A549 (cell line): ENCODE measurements around the gene KANSL1. TPM values are rescaled to one million over a fixed set of nuclear protein-coding genes. Genes with fewer than 3 reads are reported as not detected.

Experiments used
- ATAC-seq, 2 experiments: fragments of 200-7000 bp in 1 of 2; fragments of >200 bp in 1 of 2; cut with Nextera tagmentation in 1 of 2; cut with Tn5 transposase in 1 of 2; 3 replicates each; pipeline versions ENCODE4 v1.8.0 to v1.9.1; 2018 to 2020; ENCODE audit warnings: mild to moderate bottlenecking in 1 of 2, moderate library complexity in 1 of 2
- CTCF ChIA-PET: fragments of 300-600 bp; sonication (Branson Sonifier 250); formaldehyde crosslinking; extraction: SDS; loops from one replicate; lab custom pipeline; 2021; ENCODE audit warnings: antibody characterized with exemption, inconsistent platforms; lab: Yijun Ruan, JAX
- POLR2A ChIA-PET: fragments of 350-600 bp; formaldehyde crosslinking; extraction: SDS; loops from one replicate; lab custom pipeline; 2021; ENCODE audit warnings: antibody characterized with exemption, inconsistent platforms; lab: Yijun Ruan, JAX
- DNase-seq, 2 experiments: peaks; one replicate each; pipeline versions ENCODE4 v3.0.0 to v3.0.0-alpha.2; 2011 to 2016; ENCODE audit warnings: low read depth in 1 of 2, low spot score in 1 of 2
- FAIRE-seq: peaks from 2 replicates; lab custom pipeline; 2011; peaks lifted over from hg19 to GRCh38; lab: Jason Lieb, UNC
- H3K27ac ChIP-seq, 2 experiments: fragments of >200 bp; sonication (Bioruptor Twin); formaldehyde crosslinking; 3 replicates each; pipeline ENCODE4 v1.5.1; 2016 to 2017
- H3K4me1 ChIP-seq: fragments of >200 bp; sonication (Bioruptor Twin); formaldehyde crosslinking; 3 replicates; pipeline ENCODE4 v1.6.1; 2016
- H3K4me2 ChIP-seq: fragments of >200 bp; sonication (Bioruptor Twin); formaldehyde crosslinking; 3 replicates; pipeline ENCODE4 v1.6.1; 2016
- H3K4me3 ChIP-seq: fragments of >200 bp; sonication (Bioruptor Twin); formaldehyde crosslinking; 3 replicates; pipeline ENCODE4 v1.5.1; 2016
- H3K9me3 ChIP-seq: fragments of >200 bp; sonication (Bioruptor Twin); formaldehyde crosslinking; 3 replicates; pipeline ENCODE4 v1.6.1; 2016
- E2F6 ChIP-seq: IDR thresholded peaks from 2 replicates; pipeline ENCODE4 v1.6.1; 2012; ENCODE audit warnings: low read depth, borderline replicate concordance
- EHF ChIP-seq: fragments of 250-450 bp; sonication (Bioruptor Pico); IDR thresholded peaks from 2 replicates; pipeline ENCODE4 v1.5.0; 2020; ENCODE audit warnings: mild to moderate bottlenecking
- HDAC2 ChIP-seq: fragments of 200-600 bp; sonication (generic); IDR thresholded peaks from 2 replicates; pipeline ENCODE4 v1.6.1; 2016
- JUNB ChIP-seq: fragments of >200 bp; sonication (Bioruptor Twin); formaldehyde crosslinking; IDR thresholded peaks from 2 replicates; pipeline ENCODE4 v1.6.1; 2016
- KDM1A ChIP-seq: fragments of 200-600 bp; sonication (generic); IDR thresholded peaks from 2 replicates; pipeline ENCODE4 v1.6.1; 2016; ENCODE audit warnings: low read depth, mild to moderate bottlenecking
- MYC ChIP-seq: IDR thresholded peaks from 2 replicates; pipeline ENCODE4 v1.6.1; 2012; ENCODE audit warnings: mild to moderate bottlenecking, inconsistent platforms, low read length, improper control_type of control experiment, borderline replicate concordance
- NFE2L2 ChIP-seq: fragments of 150-350 bp; conservative IDR thresholded peaks from 2 replicates; pipeline ENCODE4 v1.6.1; 2014; ENCODE audit warnings: low read length
- NPAS2 ChIP-seq: fragments of 250-450 bp; sonication (Bioruptor Pico); IDR thresholded peaks from 2 replicates; pipeline ENCODE4 v1.8.0; 2022; ENCODE audit warnings: mild to moderate bottlenecking, moderate library complexity, borderline replicate concordance
- NR3C1 ChIP-seq: fragments of >200 bp; sonication (Bioruptor Twin); formaldehyde crosslinking; IDR thresholded peaks from 3 replicates; pipeline ENCODE4 v1.6.1; 2017
- PBX3 ChIP-seq: IDR thresholded peaks from 2 replicates; pipeline ENCODE4 v1.6.1; 2012
- POLR2AphosphoS2 ChIP-seq: conservative IDR thresholded peaks from 2 replicates; pipeline ENCODE4 v1.6.1; 2012; ENCODE audit warnings: low read length, improper control_type of control experiment, inconsistent platforms
- REST ChIP-seq: fragments of 200-600 bp; sonication (generic); IDR thresholded peaks from 2 replicates; pipeline ENCODE4 v1.6.1; 2016; ENCODE audit warnings: antibody characterized with exemption, mild to moderate bottlenecking, moderate library complexity
- TFCP2L1 ChIP-seq: fragments of 250-450 bp; sonication (Bioruptor Pico); IDR thresholded peaks from 2 replicates; pipeline ENCODE4 v1.5.0; 2021; ENCODE audit warnings: mild to moderate bottlenecking
- TP53 ChIP-seq: fragments of 250-450 bp; sonication (Bioruptor Pico); IDR thresholded peaks from 2 replicates; pipeline ENCODE4 v1.5.0; 2021; ENCODE audit warnings: mild to moderate bottlenecking, moderate library complexity
- USF2 ChIP-seq: fragments of 450-650 bp; IDR thresholded peaks from 2 replicates; pipeline ENCODE4 v1.6.1; 2014; ENCODE audit warnings: antibody characterized with exemption
- ZNF302 ChIP-seq: fragments of 250-450 bp; sonication (Bioruptor Pico); IDR thresholded peaks from 2 replicates; pipeline ENCODE4 v1.9.0; 2021; ENCODE audit warnings: inconsistent platforms, mild to moderate bottlenecking, moderate library complexity
- ZSCAN20 ChIP-seq: fragments of 250-450 bp; sonication (Bioruptor Pico); IDR thresholded peaks from 2 replicates; pipeline ENCODE4 v1.8.0; 2022; ENCODE audit warnings: mild to moderate bottlenecking, moderate library complexity
- WGBS: methylation state at CpG from one replicate; pipeline ENCODE4 v1.1.6; 2017; ENCODE audit errors: missing lambda C conversion rate; 5-methylcytosine and 5-hydroxymethylcytosine counted together
- polyA plus RNA-seq, 4 experiments: library from polyadenylated mRNA; depleted of rRNA in 3 of 4; stranded (reverse); fragments of >200 nt; fragmentation: RNase III in 1 of 4; extraction: RNeasy Plus Mini Kit Qiagen cat#74134 plus additional on column Dnase treatment in 1 of 4; gene quantifications; 2 replicates in 3 of 4; 3 replicates in 1 of 4; pipeline ENCODE4 v1.2.3, GENCODE V29; 2011 to 2017

KANSL1 gene
- polyA plus RNA-seq, 2 of the 4 experiments (the other 2 are of a cell fraction), result 22.6 to 27.9 TPM

- 94% methylated on average over 8 of the region's 8 CpGs for WGBS
- DNase-seq (no peak), FAIRE-seq (no peak), ATAC-seq (no peak)
- Histone ChIP-seq H3K4me2 (no peak overlapping the region), H3K9me3 (peaks cover 11% of the 10 kb centered on the region), H3K4me1 (no peaks in the 10 kb centered on the region), H3K4me3 (no peak overlapping the region), H3K27ac (no peak overlapping the region)
- CTCF ChIA-PET, result interaction anchor here (0.7 to 20.6 kb wide), 7 partner anchors 9 to 623 kb away, joined by 3 to 186 read pairs (median 24); partner anchors contain the start of genes KANSL1 and STH
- TF ChIP-seq ZNF302 (CRISPR knock-in tag) (no peak), NFE2L2 (no peak), REST (no peak), HDAC2 (no peak), KDM1A (no peak)
- POLR2A ChIA-PET, result no interaction called here
Observed at GRCh38 chr17:46208997-46209396, 15.8 kb upstream of the KANSL1 start.

- peaks cover 15% of the 10 kb centered on the region for H3K4me1 ChIP-seq
- TF ChIP-seq MYC, result no peak
- no peak for TF ChIP-seq TP53 (CRISPR knock-in tag)
- TF ChIP-seq USF2, result no peak
- no peak for TF ChIP-seq NPAS2 (CRISPR knock-in tag)
- TF ChIP-seq, all 56 proteins: peak for 0
- ChIA-PET CTCF (interaction anchor here (0.9 to 20.6 kb wide), 7 partner anchors 8 to 205 kb away, joined by 3 to 186 read pairs (median 4); partner anchors contain the start of genes KANSL1 and STH), POLR2A (no interaction called here)
- DNase-seq (no peak), ATAC-seq (no peak), FAIRE-seq (no peak)
- Histone ChIP-seq H3K9me3 (peaks cover 11% of the 10 kb centered on the region), H3K4me2 (no peak overlapping the region), H3K4me3 (no peak overlapping the region), H3K27ac (no peak overlapping the region)
Observed at GRCh38 chr17:46205975-46206374, 12.7 kb upstream of the KANSL1 start.

- Histone ChIP-seq H3K4me2 (peak overlapping the region; percentile 29), H3K4me3 (no peak overlapping the region), H3K9me3 (peaks cover 11% of the 10 kb centered on the region), H3K4me1 (peaks cover 34% of the 10 kb centered on the region), H3K27ac (0 out of 6 replicates have a peak overlapping the region, but pooled peaks of 1 of the 2 experiments have one; percentile 26)
- DNase-seq (no peak), FAIRE-seq (peak; percentile 87), ATAC-seq (peak in 1 of 2 experiments; percentile 28; a peak in 1 of 6 replicates)
- 51% methylated on average over 2 of the region's 2 CpGs for WGBS
- TF ChIP-seq POLR2AphosphoS2 (no peak), JUNB (no peak), EHF (CRISPR knock-in tag) (no peak)
- ChIA-PET CTCF (interaction anchor here (1.1 to 20.6 kb wide), 8 partner anchors 9 to 201 kb away, joined by 3 to 186 read pairs (median 14); partner anchors contain the start of genes KANSL1 and STH), POLR2A (interaction anchor here (1.4 kb wide), 1 partner anchor 9 kb away, joined by 4 read pairs; the partner anchor contains the start of gene KANSL1)
Observed at GRCh38 chr17:46202424-46202823, 9.2 kb upstream of the KANSL1 start.

GRCh38 chr17:46201491-46201890 lies 8.3 kb upstream of the KANSL1 start:
- no peak for DNase-seq
- TF ChIP-seq E2F6, result no peak
- no peak for TF ChIP-seq PBX3
- TF ChIP-seq NR3C1, result no peak
- no peak for TF ChIP-seq ZSCAN20 (CRISPR knock-in tag)
- TF ChIP-seq TFCP2L1 (CRISPR knock-in tag), result no peak
- no peak for TF ChIP-seq TP53 (CRISPR knock-in tag)
- Histone ChIP-seq H3K27ac (0 out of 6 replicates have a peak overlapping the region, but pooled peaks of 1 of the 2 experiments have one; percentile 6), H3K4me2 (no peak overlapping the region), H3K4me3 (no peak overlapping the region), H3K4me1 (peaks cover 34% of the 10 kb centered on the region), H3K9me3 (peaks cover 10% of the 10 kb centered on the region)
- ChIA-PET POLR2A (interaction anchor here (0.7 to 1.4 kb wide), 2 partner anchors 9 to 12 kb away, joined by 3 to 4 read pairs; partner anchors contain the start of gene KANSL1), CTCF (interaction anchor here (0.7 to 20.6 kb wide), 12 partner anchors 8 to 200 kb away, joined by 3 to 186 read pairs (median 4); partner anchors contain the start of genes KANSL1 and STH)
- FAIRE-seq, result no peak
- ATAC-seq, result no peak
- 90% methylated on average over 3 of the region's 3 CpGs for WGBS
